Gastrocnemius medialis (tissue), 4 donors: ENCODE measurements around the gene LAMC3.

Source experiments
- POLR2A ChIP-seq, 2 donors: fragments of 450-650 bp; IDR thresholded peaks; one replicate each; pipeline ENCODE4 v1.6.1; 2017; ENCODE audit warnings: antibody characterized with exemption in 2 of 2, mild to moderate bottlenecking in 2 of 2, moderate library complexity in 2 of 2
- TF ChIP-seq, protein P1 (sequence below), 5 experiments: fragments of 450-650 bp in 3 of 5; fragments of 200-600 bp in 2 of 5; sonication (generic) in 2 of 5; IDR thresholded peaks in 4 of 5; conservative IDR thresholded peaks in 1 of 5; 1 replicate in 4 of 5; 2 replicates in 1 of 5; pipeline ENCODE4 v1.5.1; 2016 to 2019; ENCODE audit warnings: antibody characterized with exemption in 5 of 5, mild to moderate bottlenecking in 3 of 5, moderate library complexity in 3 of 5

DNA sequence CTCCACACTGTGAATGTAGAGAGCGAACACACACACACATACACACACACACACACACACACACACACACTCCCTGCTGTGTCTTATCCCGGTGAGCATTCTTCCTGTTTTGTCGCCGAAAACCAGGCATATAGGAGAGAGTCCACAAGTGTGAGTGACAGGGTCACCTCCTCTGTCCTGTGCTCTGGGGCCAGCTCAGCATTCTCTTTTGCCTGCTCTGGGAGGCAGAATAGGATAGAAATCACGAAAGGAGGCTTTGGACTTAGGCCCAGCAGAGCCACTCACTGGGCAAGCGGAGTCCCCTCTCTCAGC lies 3.0 kb downstream of the LAMC3 start:
- TF ChIP-seq, protein P1, sequence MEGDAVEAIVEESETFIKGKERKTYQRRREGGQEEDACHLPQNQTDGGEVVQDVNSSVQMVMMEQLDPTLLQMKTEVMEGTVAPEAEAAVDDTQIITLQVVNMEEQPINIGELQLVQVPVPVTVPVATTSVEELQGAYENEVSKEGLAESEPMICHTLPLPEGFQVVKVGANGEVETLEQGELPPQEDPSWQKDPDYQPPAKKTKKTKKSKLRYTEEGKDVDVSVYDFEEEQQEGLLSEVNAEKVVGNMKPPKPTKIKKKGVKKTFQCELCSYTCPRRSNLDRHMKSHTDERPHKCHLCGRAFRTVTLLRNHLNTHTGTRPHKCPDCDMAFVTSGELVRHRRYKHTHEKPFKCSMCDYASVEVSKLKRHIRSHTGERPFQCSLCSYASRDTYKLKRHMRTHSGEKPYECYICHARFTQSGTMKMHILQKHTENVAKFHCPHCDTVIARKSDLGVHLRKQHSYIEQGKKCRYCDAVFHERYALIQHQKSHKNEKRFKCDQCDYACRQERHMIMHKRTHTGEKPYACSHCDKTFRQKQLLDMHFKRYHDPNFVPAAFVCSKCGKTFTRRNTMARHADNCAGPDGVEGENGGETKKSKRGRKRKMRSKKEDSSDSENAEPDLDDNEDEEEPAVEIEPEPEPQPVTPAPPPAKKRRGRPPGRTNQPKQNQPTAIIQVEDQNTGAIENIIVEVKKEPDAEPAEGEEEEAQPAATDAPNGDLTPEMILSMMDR (IDR thresholded peaks at IDR 0.05 in 4 of 5, conservative IDR thresholded peaks at IDR 0.05 in 1 of 5): no peak
- no peak for TF ChIP-seq POLR2A (IDR thresholded peaks at IDR 0.05)
